ENCODE results near the gene GJB5.
"Not testable (repeated sequence)": the region's sequence is repeated elsewhere in the genome, so short reads cannot be mapped to it uniquely, and the experiment has no call there.

The GJB5 gene

DNA sequence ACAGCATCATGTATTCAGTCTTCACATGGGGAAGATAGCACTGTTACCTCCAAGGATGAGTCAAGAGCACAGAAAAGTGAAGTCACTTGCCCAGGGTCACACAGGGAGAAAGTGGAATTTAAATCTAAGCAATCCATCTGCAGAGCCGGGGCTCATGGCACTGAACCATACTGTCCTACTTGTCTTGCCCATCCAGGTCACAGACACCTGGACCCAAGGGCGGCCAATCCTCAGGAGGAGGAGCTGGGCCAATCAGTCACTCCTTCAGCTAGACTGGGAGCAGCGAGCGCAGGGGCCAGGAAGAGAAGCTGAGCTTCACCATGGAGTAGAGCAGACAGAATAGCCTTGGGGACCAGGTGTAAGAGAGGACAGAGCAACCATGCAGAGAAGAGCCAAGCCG, 9.2 kb upstream of the GJB5 start:
- no peak for DNase-seq (ENCODE audit: low read depth in 2 of 2)

DNA sequence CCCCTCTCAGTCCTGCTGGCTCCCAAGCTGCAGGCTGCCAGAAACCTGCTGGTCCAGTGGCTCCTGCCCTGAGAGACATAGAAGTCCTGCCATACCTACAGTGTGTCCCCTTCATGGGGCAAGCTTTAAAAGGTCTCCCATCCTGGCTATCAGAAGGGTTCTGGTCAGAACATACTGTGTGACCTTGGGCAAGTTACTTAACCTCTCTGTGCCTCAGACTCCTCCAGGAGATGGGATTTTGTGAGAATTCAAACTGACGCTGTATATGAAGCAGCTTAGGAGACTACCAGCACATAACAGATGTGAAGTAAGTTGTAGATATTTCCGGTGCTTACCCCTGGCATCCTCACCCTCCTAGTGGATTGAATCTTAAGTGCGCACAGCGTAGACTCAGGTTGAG, 8.7 kb upstream of the GJB5 start:
- DNase-seq (ENCODE audit: low read depth in 2 of 2) = no peak

- no peak for DNase-seq (ENCODE audit: low read depth in 2 of 2)
Measured at GRCh38 chr1:34746785-34747637, 7.8 kb upstream of the GJB5 start.

- DNase-seq (ENCODE audit: low read depth in 2 of 2) = no peak
Measured at GRCh38 chr1:34747638-34747941, 7.3 kb upstream of the GJB5 start.

- DNase-seq (ENCODE audit: low read depth in 2 of 2) = no peak
Measured at GRCh38 chr1:34749992-34750391, 4.9 kb upstream of the GJB5 start.

- DNase-seq (ENCODE audit: low read depth in 2 of 2) = no peak
Measured at GRCh38 chr1:34750610-34751009, 4.2 kb upstream of the GJB5 start.

- no peak for DNase-seq (ENCODE audit: low read depth in 2 of 2)
Measured at GRCh38 chr1:34753163-34753562, 1.7 kb upstream of the GJB5 start.

GRCh38 chr1:34755961-34756360, 1.1 kb downstream of the GJB5 start:
- no peak for DNase-seq (ENCODE audit: low read depth in 2 of 2)

GRCh38 chr1:34757386-34757785, 2.5 kb downstream of the GJB5 start:
- DNase-seq (ENCODE audit: low read depth in 2 of 2) = no peak

DNA sequence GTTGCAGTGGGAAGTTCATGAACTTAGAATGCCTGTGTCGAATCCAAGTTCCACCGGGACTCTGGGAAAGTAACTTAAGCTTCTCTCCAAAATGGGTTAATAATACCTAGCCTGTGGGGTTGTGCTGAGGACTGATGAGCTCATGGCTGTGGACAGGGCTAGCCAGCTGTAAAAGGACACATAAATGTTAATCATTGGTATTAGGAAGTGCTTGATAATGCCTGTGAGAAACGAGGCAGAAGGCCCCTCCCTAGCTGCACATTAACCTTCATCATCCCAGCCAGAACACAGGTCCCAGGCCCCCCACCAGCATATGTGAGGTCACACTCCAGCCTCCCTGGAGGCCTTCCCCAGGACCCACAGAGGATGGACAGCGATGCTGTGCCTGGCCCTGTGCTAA, 3.9 kb downstream of the GJB5 start:
- no peak for DNase-seq (ENCODE audit: low read depth in 2 of 2)

DNA sequence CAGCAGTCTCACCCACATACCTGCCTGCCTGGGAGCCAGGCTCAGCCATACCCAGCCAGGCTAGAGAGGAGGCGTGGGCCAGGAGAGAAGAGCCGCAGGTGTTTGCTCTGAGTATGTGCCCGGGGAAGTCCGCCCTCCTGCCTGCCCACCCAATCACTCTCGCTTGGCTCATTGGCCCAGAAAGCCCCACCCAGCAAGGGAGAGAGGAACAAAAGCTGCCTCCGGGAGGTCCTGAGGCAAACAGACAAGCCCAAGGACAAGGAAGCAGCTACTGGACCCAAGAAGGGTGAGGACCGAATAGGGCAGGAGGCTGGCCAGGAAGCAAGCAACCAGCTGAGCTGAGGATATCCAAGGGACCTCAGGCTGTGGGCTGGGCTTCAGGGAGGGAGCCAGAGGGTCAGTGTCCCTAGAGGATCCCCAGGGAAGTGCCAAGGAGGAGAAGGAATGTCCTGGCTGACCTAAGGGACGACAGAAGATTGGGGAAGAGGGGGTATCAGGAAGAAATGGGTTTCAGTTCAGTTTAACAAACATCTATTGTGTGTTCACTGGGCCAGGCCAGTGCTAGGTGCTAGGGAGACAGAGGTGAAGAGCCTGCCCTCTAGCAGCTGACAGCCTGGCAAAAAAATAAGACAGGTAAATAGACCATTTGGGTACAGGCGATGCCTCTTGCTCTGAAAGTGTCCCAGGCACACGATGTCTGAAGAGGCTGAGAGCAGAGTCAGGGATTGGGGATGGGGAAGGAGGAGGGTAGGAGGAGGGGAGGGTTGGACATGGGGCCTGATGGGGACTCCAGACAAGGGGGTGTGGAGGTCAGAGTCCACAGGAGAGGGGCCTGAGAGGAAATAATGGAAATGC, 4.9 kb downstream of the GJB5 start, which contains the start of gene GJB4:
Gene GJB4, plus strand, starts transcription at position 238 of the 855 bp plus-strand sequence. CDS start 1,515 bp downstream, outside the sequence.
- no peak for DNase-seq (ENCODE audit: low read depth in 2 of 2)

DNA sequence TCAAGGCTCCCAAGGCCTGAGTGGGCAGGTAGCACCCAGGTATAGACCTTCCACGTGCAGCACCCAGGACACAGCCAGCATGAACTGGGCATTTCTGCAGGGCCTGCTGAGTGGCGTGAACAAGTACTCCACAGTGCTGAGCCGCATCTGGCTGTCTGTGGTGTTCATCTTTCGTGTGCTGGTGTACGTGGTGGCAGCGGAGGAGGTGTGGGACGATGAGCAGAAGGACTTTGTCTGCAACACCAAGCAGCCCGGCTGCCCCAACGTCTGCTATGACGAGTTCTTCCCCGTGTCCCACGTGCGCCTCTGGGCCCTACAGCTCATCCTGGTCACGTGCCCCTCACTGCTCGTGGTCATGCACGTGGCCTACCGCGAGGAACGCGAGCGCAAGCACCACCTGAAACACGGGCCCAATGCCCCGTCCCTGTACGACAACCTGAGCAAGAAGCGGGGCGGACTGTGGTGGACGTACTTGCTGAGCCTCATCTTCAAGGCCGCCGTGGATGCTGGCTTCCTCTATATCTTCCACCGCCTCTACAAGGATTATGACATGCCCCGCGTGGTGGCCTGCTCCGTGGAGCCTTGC, 6.4 kb downstream of the GJB5 start:
- no peak for DNase-seq (ENCODE audit: low read depth in 2 of 2)

GRCh38 chr1:34761776-34762307, 7.0 kb downstream of the GJB5 start:
- no peak for DNase-seq (ENCODE audit: low read depth in 2 of 2)

DNA sequence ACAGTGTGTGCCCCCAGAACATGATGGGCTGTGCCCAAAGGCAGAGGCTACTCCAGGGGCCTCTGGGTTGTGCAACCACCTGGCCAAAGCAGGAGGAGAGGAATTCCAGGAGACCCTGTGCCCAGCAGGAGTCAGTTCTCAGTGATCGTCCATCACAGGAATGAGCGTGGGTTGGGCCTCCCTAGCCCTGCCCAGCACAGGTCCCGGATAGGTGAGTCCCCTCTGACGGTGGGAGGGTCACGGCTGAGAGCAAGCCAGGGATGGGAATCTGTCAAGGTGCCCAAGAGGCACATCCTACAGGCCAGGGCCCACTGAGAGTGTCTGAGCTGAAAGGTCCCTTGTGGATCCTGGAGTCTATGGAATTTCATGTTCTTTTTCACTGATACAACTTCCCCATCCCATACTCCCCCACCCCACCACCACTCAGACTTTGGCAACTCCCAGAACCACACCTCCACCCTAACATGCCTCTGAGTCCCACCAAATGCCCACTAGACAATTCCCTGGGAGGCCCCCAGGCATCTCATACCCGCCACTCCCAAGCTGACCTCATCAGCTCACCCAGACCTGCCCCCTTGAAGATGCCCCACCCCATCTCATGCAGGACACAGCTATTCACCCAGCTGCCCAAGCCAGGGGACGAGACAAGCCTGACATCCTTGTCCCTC, 7.8 kb downstream of the GJB5 start:
- DNase-seq (ENCODE audit: low read depth in 2 of 2) = no peak

- no peak for DNase-seq (ENCODE audit: low read depth in 2 of 2)
Measured at GRCh38 chr1:34763142-34763781, 8.4 kb downstream of the GJB5 start.

- DNase-seq (ENCODE audit: low read depth in 2 of 2) = no peak
Measured at GRCh38 chr1:34768856-34769255, 14.0 kb downstream of the GJB5 start.

GRCh38 chr1:34770891-34771504, 16.2 kb downstream of the GJB5 start:
- no peak for DNase-seq (ENCODE audit: low read depth in 2 of 2)

- DNase-seq (ENCODE audit: low read depth in 2 of 2) = no peak
Measured at GRCh38 chr1:34771573-34772371, 16.9 kb downstream of the GJB5 start.

GRCh38 chr1:34773114-34773513, 18.3 kb downstream of the GJB5 start:
- not testable (repeated sequence) for DNase-seq (ENCODE audit: low read depth in 2 of 2)

GRCh38 chr1:34774957-34775356, 20.1 kb downstream of the GJB5 start:
- DNase-seq (ENCODE audit: low read depth in 2 of 2) = no peak

Data from stimulated activated CD4-positive, alpha-beta T cell treated with anti-CD3 and anti-CD28 coated beads, Interleukin-4, amount 100 ng/mL, for 48 hours (primary cell).